Ovary (tissue), 9 donors: ENCODE results near the gene KIF26A. TPM values are rescaled to one million over a fixed set of nuclear protein-coding genes. Genes with fewer than 3 reads are reported as not detected.

Experiments
- DNase-seq, 5 donors: peaks; one replicate each; pipeline ENCODE4 v3.0.0-alpha.2; 2019 to 2020
- H3K27ac ChIP-seq, 2 donors: fragments of 200-600 bp; one replicate each; pipeline versions ENCODE4 v1.5.1 to v1.8.0; 2019 to 2022
- H3K27me3 ChIP-seq: fragments of 200-600 bp; one replicate; pipeline ENCODE4 v1.8.0; 2022
- H3K36me3 ChIP-seq: fragments of 200-600 bp; sonication (generic); one replicate; pipeline ENCODE4 v1.5.1; 2019
- H3K4me1 ChIP-seq: one replicate; pipeline ENCODE4 v1.8.1; 2013; ENCODE audit warnings: mild to moderate bottlenecking, moderate library complexity; ENCODE audit not compliant: insufficient read depth
- H3K4me3 ChIP-seq: fragments of 200-600 bp; sonication (generic); one replicate; pipeline ENCODE4 v1.5.1; 2017
- H3K9me3 ChIP-seq, 2 donors: fragments of 200-600 bp in 1 of 2; sonication (generic) in 1 of 2; one replicate each; pipeline versions ENCODE4 v1.5.1 to v1.8.1; 2013 to 2019; ENCODE audit warnings: mild to moderate bottlenecking in 1 of 2, moderate library complexity in 1 of 2
- EP300 ChIP-seq: sonication (generic); formaldehyde crosslinking; IDR thresholded peaks from one replicate; pipeline ENCODE4 v1.6.1; 2017; ENCODE audit warnings: antibody characterized with exemption
- POLR2A ChIP-seq: fragments of 450-650 bp; IDR thresholded peaks from one replicate; pipeline ENCODE4 v1.6.1; 2017; ENCODE audit warnings: antibody characterized with exemption, mild to moderate bottlenecking, moderate library complexity
- WGBS, 3 donors: extraction: QIAGEN DNeasy Blood & Tissue Kit in 1 of 3; methylation state at CpG; one replicate each; pipeline versions ENCODE4 v1.1.5 to v1.1.7; 2013 to 2017; 5-methylcytosine and 5-hydroxymethylcytosine counted together
- intact Hi-C, 4 donors: fragments of 100-400 bp; cut with DNase I; formaldehyde crosslinking; loops; one replicate each; pipeline versions ENCODE4 v1.11.0 to v1.15.1; 2022 to 2023
- polyA plus RNA-seq, 2 donors: library from polyadenylated mRNA; stranded (reverse); fragments of 200-250 nt in 1 of 2; fragments of 350-450 nt in 1 of 2; fragmentation: Illumina TruSeq in 1 of 2; extraction: RNeasy Lipid Tissue Mini Kit (QIAGEN cat#74804) in 1 of 2; gene quantifications; one replicate each; pipeline ENCODE4 v1.2.3, GENCODE V29; 2013 to 2014
- total RNA-seq, 7 donors: library from RNA; depleted of rRNA in 2 of 7; stranded (reverse); fragments of >200 nt in 2 of 7; fragmentation: NEBNext Ultra II Directional in 3 of 7; extraction: Animal tissue kit (Norgen Biotek cat#: 25700) in 3 of 7; gene quantifications; one replicate each; pipeline versions ENCODE4 v1.1.0 to v1.2.4, GENCODE V29; 2016 to 2023
- TF ChIP-seq, protein P1 (sequence below), 3 donors: fragments of 450-650 bp in 2 of 3; fragments of 200-600 bp in 1 of 3; IDR thresholded peaks; one replicate each; pipeline versions ENCODE4 v1.5.1 to v1.8.0; 2016 to 2022; ENCODE audit warnings: antibody characterized with exemption in 3 of 3, mild to moderate bottlenecking in 1 of 3
- donor health status: DM: no; HTN: no; CAD: no; lungs with moderate emphysema.
- donor health status: DM: no; HTN: no; CAD: no.
- donor health status: Bipolar disorder and iron deficiency.
- donor health status: DM: yes; HTN: yes; CAD: no.
- donor health status: DM: no; HTN: no; CAD: no.
- donor health status: DM: yes; HTN: yes; CAD: no.

The KIF26A gene
- total and polyA plus RNA-seq, 9 donors = 0.32 to 16.8 (median 5.8) TPM

- intact Hi-C loops = no loop called here
- 77 to 82% (median 77%) methylated on average over 18 to 19 of the region's 19 CpGs for WGBS, 3 donors
- Histone ChIP-seq H3K4me3 (no peak overlapping the region), H3K27ac (no peak overlapping the region), H3K27me3 (no peaks in the 10 kb centered on the region), H3K4me1 (no peaks in the 10 kb centered on the region), H3K36me3 (no peaks in the 10 kb centered on the region), H3K9me3 (no peaks in the 10 kb centered on the region)
- DNase-seq = no peak
- TF ChIP-seq, protein P1, sequence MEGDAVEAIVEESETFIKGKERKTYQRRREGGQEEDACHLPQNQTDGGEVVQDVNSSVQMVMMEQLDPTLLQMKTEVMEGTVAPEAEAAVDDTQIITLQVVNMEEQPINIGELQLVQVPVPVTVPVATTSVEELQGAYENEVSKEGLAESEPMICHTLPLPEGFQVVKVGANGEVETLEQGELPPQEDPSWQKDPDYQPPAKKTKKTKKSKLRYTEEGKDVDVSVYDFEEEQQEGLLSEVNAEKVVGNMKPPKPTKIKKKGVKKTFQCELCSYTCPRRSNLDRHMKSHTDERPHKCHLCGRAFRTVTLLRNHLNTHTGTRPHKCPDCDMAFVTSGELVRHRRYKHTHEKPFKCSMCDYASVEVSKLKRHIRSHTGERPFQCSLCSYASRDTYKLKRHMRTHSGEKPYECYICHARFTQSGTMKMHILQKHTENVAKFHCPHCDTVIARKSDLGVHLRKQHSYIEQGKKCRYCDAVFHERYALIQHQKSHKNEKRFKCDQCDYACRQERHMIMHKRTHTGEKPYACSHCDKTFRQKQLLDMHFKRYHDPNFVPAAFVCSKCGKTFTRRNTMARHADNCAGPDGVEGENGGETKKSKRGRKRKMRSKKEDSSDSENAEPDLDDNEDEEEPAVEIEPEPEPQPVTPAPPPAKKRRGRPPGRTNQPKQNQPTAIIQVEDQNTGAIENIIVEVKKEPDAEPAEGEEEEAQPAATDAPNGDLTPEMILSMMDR (IDR thresholded peaks at IDR 0.05) = no peak
- TF ChIP-seq EP300 (no peak), POLR2A (no peak)
Measured at GRCh38 chr14:104107101-104107581, 31.2 kb upstream of the KIF26A start.

GRCh38 chr14:104107611-104108569 is 30.5 kb upstream of the KIF26A start:
- Histone ChIP-seq H3K27me3 (no peaks in the 10 kb centered on the region), H3K27ac (no peak overlapping the region), H3K36me3 (no peaks in the 10 kb centered on the region), H3K9me3 (no peaks in the 10 kb centered on the region), H3K4me1 (no peaks in the 10 kb centered on the region), H3K4me3 (no peak overlapping the region)
- DNase-seq = peak; percentile 8 to 41 (median 18)
- TF ChIP-seq EP300 = no peak
- TF ChIP-seq POLR2A = no peak
- TF ChIP-seq, protein P1 (IDR thresholded peaks at IDR 0.05) = no peak
- 65 to 76% (median 75%) methylated on average over 32 of the region's 32 CpGs for WGBS, 3 donors
- intact Hi-C loops = no loop called here

DNA sequence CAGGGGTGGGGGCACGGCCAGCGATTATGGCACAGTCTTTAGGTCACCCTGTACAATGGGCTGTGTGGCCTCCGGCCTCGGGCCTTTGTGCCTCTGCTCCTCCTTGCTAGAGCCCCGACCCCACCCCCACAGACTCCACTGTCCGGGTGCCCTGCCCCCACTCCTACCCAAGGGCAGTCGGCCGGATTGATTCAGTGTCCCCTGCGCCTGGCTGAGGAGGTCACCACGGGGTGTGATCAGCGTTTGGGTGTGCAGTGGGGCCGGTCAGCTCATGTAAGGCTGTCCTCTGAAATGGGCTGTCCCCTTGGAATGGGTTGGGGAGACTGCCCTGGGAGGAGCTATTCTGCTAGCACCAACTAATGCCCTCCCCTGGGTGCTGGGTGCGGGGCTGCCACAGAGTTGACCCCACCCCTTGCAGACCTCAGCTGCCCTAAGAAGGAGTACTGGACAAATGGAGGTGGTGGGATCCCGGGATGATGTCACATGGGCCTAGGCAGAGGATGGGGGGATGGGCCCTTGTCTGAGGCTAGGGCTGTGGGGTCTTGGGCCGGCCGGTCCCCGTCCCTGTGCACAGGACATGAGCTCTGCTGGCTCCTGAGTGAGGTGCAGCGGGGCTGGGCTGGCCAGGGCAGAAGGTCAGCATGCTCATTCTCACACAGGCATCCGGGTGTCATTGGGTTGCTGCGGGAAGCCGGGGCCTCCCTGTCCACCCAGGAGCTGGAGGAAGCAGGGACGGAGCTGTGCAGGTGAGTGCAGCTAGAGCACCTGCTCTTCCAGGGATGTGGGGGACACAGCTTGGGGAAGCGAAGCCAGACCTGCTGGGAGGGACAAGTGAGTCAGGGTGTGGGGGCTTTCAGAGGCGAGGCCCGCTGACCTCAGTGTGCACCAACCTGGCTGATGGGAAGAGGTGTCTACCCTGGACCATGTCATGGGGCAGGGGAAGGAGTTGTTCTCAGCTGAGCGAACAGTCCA is 29.5 kb upstream of the KIF26A start:
- Histone ChIP-seq H3K4me3 (no peak overlapping the region), H3K9me3 (no peaks in the 10 kb centered on the region), H3K36me3 (no peaks in the 10 kb centered on the region), H3K27me3 (no peaks in the 10 kb centered on the region), H3K27ac (no peak overlapping the region), H3K4me1 (no peaks in the 10 kb centered on the region)
- whole genome bisulfite sequencing, 3 donors = 66 to 70% (median 67%) methylated on average over 25 to 26 of the region's 26 CpGs
- TF ChIP-seq, protein P1 (IDR thresholded peaks at IDR 0.05) = no peak
- TF ChIP-seq POLR2A (no peak), EP300 (no peak)
- peak in 4 of 5 donors; percentile 15 to 33 (median 18) for DNase-seq
- intact Hi-C loops = no loop called here

DNA sequence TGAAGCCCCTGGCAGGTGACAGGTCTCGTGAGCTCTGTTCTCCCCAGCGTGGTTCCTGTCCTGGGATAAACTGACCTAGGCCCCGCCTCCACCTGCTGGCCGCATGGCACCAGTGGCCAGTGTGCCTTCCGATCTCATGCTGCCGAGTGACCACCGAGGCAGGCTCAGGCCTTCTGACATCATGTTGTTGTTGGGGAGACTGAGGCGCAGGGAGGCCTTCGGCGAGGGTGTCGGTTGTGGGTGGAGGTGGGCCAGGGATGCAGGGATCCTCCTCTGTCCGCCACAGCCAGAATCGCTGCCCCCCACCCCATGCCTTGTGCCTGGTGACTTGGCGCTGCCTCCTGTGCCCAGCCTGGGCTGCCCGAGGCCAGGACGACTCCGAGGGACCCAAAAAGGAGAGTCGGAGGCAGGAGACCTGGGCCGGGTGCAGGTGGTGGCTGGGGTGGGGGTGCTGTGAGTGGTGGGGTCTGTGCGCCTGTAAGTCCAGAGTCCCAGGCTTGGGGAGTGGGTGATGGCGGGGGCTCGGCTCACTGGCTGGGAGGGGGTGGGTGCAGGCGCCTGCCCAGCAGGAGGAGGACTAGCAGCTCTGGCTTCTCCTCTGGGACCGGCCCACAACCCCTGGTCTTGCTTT is 28.5 kb upstream of the KIF26A start:
- TF ChIP-seq, protein P1 (IDR thresholded peaks at IDR 0.05) = no peak
- TF ChIP-seq POLR2A (no peak), EP300 (no peak)
- 86 to 88% (median 87%) methylated on average over 24 of the region's 24 CpGs for WGBS, 3 donors

More for the DNA sequence above, 28.5 kb upstream of the KIF26A start:
- Histone ChIP-seq H3K9me3 (no peaks in the 10 kb centered on the region), H3K27me3 (no peaks in the 10 kb centered on the region), H3K4me1 (no peaks in the 10 kb centered on the region), H3K4me3 (no peak overlapping the region), H3K36me3 (no peaks in the 10 kb centered on the region), H3K27ac (no peak overlapping the region)
- intact Hi-C loops = no loop called here
- peak in 4 of 5 donors; percentile 9 to 33 (median 14) for DNase-seq
